Measurements from ENCODE around the gene CSNK2A1.
A peak's percentile ranks its signal among the peaks of the same experiment; 100 is the strongest.

CSNK2A1 gene

DNA sequence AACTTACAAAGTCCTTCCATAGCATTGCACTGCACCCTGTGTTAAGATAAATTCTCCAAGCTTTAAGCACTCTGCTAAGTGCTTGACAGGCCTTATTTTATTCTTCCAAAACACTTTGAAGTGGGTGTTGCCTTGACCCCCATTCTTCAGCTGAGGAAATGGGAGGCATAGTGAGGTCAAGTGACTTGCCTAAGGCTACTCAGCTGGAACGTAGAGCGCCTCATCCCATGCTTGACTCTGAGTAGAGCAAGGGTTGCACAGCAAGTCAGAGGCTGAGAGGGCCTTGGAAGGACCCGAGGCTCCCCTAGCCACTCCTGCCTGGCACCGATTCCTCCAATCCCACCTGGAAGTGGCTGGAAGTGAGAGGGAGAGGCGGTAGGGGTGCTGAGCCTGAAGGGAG lies 19.6 kb upstream of the CSNK2A1 start:
- FAIRE-seq, result no peak
- TF ChIP-seq, protein P1, sequence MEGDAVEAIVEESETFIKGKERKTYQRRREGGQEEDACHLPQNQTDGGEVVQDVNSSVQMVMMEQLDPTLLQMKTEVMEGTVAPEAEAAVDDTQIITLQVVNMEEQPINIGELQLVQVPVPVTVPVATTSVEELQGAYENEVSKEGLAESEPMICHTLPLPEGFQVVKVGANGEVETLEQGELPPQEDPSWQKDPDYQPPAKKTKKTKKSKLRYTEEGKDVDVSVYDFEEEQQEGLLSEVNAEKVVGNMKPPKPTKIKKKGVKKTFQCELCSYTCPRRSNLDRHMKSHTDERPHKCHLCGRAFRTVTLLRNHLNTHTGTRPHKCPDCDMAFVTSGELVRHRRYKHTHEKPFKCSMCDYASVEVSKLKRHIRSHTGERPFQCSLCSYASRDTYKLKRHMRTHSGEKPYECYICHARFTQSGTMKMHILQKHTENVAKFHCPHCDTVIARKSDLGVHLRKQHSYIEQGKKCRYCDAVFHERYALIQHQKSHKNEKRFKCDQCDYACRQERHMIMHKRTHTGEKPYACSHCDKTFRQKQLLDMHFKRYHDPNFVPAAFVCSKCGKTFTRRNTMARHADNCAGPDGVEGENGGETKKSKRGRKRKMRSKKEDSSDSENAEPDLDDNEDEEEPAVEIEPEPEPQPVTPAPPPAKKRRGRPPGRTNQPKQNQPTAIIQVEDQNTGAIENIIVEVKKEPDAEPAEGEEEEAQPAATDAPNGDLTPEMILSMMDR (IDR thresholded peaks at IDR 0.05; ENCODE audit: insufficient read depth, missing control alignments), result no peak
- no peak for DNase-seq (ENCODE audit: insufficient read length, low spot score)

DNA sequence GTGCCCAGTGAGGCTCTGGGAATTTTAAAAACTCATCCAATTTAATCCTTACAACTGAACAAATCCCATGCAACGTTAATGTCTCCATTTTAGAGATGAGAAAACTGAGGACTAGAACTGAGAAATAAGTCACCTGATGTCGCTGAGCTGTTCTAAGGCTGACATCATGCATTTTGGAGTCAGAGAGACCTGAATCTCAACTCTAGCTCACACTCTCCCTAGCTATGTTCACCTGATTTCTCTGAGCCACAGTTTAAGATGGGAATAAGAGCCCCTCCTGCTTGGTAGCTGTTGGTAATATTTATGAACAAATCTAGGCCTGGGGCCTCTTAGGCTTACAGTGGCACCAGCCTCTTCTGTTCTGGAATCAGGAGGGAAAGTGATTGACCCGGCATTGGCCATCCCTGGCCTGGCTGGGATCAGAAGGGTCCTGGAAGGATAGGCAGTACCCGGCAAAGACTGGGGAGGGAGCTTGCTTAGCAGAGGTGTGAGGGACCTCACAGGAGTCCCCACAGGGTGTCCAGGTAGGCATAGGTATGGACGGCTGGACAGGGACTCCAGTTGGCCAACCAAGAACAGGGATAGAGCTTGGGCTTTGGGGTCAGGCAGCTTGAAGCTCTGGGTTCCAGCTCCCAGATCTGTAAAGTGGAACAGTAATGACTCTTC lies 18.8 kb upstream of the CSNK2A1 start:
- FAIRE-seq (no peak), DNase-seq (ENCODE audit: insufficient read length, low spot score) (no peak)
- TF ChIP-seq, protein P1 (IDR thresholded peaks at IDR 0.05; ENCODE audit: insufficient read depth, missing control alignments), result no peak

DNA sequence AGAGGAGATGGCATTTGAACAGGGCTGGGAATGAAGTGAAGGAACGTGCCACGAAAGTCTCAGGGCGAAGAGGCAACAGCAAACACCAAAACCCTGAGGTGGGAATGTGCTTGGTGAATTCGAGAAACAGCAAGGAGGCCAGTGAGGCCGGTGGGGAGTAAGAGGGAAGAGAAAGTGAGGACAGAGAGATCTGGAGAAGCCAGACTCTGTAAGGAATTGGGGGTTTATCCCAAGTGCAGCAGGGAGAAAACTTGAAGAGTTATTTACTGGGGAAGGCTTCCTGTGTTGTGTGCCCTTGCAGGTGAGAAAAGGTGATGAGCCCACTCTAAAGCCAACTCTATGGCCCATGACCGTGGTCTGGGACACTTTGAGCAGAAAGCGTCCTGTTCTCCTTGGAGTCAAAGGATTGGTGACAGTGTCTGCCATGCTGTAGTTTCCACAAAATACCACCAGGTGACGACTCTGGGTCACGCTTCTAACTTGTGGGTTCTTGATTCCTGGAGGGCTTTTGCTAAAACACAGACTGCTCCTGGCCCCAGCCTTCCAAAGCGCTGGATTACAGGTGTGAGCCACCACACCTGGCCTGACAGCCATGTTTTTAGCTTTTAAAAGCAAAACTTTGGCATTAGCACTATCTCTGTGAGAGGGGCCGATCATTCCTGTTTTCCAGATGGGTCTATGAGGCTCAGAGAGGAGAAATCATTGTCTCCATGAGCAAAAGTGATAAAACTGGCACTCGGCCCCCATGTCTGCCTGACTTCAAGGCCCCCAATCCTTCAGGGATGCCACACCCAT lies 18.0 kb upstream of the CSNK2A1 start:
- FAIRE-seq (no peak), DNase-seq (ENCODE audit: insufficient read length, low spot score) (peak; percentile 45)
- TF ChIP-seq, protein P1 (IDR thresholded peaks at IDR 0.05; ENCODE audit: insufficient read depth, missing control alignments), result peak; percentile 98

DNA sequence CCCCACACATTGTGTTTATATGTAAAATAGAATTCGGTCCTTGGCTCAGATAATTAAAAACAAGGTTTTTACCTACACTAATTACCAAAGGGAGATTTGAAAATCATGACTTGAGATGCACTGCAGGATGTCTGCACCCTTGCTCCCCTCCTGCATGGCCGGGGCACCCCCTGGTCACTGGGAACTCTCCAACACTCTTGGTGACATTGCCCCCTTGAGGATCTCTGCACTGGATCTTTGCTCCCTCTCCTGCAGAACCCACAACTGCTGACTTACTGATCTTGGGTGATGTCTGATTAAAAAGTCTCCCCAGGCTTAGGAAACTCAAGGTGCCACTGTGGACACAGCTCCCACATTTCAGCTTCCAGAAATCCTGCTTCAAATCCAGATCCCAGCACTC lies 17.1 kb upstream of the CSNK2A1 start:
- DNase-seq (ENCODE audit: insufficient read length, low spot score) (no peak), FAIRE-seq (no peak)
- TF ChIP-seq, protein P1 (IDR thresholded peaks at IDR 0.05; ENCODE audit: insufficient read depth, missing control alignments), result no peak

DNA sequence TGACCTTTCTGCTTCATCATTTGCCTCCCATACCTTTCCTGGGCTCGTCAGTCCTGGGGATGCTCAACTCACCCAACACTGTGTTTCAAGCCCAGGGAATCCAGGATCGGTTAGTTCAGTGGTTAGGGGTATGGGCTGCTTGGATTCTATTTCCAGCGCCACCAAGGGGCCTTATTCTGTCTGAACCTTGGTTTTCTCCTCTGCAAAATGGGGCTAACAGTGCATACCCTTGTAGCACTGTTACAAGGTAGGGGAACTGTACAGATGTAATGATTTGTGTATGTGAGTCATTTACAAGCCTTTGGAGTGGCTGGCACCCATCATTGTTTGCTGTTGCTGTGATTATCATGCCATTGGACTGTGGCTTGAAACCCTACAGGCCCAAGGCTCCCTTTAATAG lies 14.5 kb upstream of the CSNK2A1 start:
- FAIRE-seq (no peak), DNase-seq (ENCODE audit: insufficient read length, low spot score) (no peak)
- TF ChIP-seq, protein P1 (IDR thresholded peaks at IDR 0.05; ENCODE audit: insufficient read depth, missing control alignments), result no peak

DNA sequence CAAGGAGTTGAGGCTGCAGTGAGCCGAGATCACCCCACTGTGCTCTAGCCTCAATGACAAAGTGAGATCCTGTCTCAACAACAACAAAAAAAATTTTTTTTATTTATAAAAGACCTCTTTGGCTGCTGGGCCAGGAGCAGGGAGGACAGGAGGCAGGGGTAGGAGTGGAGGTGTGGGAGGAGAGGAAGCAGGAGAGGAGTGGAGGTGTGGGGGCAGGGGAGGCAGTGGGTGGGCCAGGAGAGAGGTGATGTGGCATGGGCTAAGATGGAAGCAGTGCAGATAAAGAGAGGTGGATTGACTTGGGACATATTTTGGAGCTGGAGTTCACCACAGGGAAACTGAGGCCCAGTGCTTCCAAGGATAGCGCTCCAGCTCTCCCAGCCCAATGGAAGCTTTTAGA lies 13.4 kb upstream of the CSNK2A1 start:
- DNase-seq (ENCODE audit: insufficient read length, low spot score), result no peak
- FAIRE-seq, result no peak
- TF ChIP-seq, protein P1 (IDR thresholded peaks at IDR 0.05; ENCODE audit: insufficient read depth, missing control alignments), result no peak

DNA sequence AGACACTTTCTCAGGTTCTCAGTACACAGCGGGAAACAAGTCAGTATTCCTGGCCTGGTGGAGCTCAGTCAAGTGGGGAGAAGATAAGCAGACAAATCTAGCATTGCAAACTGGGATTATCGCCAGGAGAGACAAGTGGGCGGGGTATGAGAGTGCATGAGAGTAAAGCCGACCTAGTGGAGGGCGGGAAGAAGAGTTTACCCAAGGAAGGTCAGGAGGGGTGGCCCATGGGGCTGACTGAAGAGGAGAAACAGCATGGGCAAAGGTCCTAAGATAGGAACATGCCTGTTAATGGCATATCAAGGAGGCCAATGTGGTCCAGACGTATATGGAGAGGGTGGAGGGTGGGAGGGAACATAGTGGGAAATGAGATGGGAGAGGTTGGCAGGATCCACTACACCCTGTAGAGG lies 12.4 kb upstream of the CSNK2A1 start:
- no peak for DNase-seq (ENCODE audit: insufficient read length, low spot score)
- no peak for FAIRE-seq
- TF ChIP-seq, protein P1 (IDR thresholded peaks at IDR 0.05; ENCODE audit: insufficient read depth, missing control alignments), result no peak

Data from D721Med (cell line).